Skeletal muscle cell (primary cell): ENCODE measurements around the gene SRP9.

Experiments
- DNase-seq: peaks from one replicate; pipeline ENCODE4 v3.0.0-alpha.2; 2010; ENCODE audit warnings: low read depth
- H3K4me3 ChIP-seq: 2 replicates; pipeline ENCODE4 v1.5.1; 2011; ENCODE audit warnings: low read depth, mild to moderate bottlenecking, control low read depth, low read length, moderate library complexity

Gene SRP9, protein sequence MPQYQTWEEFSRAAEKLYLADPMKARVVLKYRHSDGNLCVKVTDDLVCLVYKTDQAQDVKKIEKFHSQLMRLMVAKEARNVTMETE

DNA sequence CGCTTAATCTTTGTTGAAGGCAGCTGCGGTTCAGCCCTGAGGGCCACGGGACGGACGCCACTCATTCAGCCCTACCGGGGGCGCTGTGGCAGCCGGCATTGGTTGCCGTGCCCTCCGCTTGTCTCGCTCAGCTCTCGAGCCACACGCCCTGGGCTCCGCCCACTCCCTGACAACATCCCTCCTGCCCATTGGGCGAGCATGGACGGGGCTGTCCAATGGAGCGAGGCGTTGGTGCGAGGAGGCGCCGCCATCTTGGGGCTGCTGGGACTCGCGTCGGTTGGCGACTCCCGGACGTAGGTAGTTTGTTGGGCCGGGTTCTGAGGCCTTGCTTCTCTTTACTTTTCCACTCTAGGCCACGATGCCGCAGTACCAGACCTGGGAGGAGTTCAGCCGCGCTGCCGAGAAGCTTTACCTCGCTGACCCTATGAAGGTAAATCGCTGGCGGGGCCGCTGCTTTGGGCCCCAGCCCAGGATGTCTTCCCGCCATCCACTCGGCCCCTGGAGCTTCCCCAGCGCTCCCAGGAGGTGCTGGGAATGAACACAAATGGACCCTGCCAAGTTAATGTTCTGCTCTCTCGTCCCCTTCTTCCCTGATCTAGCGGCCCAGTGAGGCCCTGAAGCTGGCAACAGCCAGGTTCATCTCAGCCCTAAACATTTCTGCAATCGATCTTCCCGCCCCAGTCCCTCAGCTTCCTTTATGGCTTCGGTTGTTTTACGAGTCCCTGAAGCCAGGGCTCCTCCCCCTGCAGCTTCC is at the start of gene SRP9:
Gene SRP9, plus strand, starts transcription at position 244 of the 754 bp plus-strand sequence. Its CDS starts 115 bp downstream, at position 359.
- peak; percentile 94 for DNase-seq
- peak within 1 kb of the TSS; percentile 95 for H3K4me3 ChIP-seq

DNA sequence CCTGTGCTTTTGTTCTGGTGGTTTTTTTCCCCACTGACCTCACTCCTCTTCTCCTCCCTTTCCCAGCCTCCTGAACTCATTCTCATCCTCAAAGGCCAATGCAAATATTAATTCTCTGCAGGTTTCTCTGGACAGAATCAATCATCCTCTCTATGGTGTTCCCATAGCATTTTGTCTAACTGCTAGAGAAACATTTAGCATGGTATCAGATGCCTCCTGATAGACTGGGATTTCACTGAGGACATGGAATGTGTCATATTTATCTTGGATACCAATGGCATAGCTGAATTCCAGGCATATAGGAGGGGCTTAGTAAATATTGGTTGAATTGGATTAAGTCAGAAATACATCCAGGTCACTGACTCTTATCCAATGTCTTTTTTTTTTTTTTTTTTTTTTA is 46.1 kb upstream of the SRP9 start:
- H3K4me3 ChIP-seq: no peak overlapping the region
- DNase-seq: no peak

DNA sequence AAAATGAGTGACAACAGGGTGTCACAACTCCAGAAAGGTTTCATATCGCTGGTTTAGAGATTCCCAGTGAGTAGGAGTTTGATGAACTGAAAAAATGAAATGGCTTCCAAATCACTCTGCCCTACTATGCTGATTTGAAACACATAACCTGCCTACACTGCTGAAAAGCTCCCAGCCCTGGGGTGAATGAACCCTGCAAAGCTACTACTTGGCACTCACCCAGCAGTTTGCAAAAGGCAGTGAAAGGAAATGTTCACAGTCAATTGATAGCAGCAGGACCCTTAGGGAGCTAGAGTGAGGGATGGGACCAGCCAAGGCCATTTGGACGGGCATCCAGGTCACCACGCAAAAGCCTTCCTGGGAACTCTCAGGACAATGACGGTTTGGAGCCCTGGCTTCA is 44.4 kb upstream of the SRP9 start:
- no peak overlapping the region for H3K4me3 ChIP-seq
- DNase-seq: no peak

DNA sequence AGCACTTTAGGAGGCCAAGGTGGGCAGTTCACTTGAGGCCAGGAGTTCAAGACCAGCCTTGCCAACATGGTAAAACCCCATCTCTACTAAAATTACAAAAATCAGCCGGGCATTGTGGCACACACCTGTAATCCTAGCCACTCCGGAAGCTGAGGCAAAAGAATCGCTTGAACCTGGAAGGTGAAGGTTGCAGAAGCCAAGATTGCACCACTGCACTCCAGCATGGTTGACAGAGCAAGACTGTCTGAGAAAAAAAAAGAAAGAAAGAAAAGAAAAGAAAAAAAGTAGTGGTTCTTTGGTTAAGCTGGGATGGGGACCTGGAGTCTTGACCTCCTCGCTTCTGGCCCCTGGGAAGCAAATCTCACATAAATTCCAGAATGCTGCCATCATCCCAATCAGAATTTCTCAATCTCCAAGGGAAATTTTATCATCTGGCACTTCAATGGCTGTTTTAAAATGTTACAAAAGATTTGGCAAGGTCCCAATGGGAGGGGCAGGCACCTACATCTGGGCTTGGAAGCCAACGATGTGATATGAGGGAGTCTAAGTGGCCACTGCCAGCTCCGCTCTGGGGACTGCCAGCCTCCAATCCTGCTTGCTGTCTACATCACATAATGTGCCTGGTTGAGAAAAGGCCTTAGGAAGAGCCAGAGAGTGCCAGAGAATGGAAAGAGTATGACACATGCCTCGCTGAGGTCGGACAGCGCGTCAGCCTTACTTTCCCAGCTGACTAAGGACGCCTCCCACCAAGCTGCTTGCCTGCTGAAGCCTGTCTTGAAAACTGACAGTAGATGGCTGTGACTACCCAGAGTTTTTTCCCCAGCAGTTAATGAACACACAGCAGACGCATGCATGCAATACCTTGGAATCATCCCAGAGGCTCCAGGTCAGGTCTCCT is 42.1 kb upstream of the SRP9 start:
- no peak overlapping the region for H3K4me3 ChIP-seq
- DNase-seq: peak; percentile 97

DNA sequence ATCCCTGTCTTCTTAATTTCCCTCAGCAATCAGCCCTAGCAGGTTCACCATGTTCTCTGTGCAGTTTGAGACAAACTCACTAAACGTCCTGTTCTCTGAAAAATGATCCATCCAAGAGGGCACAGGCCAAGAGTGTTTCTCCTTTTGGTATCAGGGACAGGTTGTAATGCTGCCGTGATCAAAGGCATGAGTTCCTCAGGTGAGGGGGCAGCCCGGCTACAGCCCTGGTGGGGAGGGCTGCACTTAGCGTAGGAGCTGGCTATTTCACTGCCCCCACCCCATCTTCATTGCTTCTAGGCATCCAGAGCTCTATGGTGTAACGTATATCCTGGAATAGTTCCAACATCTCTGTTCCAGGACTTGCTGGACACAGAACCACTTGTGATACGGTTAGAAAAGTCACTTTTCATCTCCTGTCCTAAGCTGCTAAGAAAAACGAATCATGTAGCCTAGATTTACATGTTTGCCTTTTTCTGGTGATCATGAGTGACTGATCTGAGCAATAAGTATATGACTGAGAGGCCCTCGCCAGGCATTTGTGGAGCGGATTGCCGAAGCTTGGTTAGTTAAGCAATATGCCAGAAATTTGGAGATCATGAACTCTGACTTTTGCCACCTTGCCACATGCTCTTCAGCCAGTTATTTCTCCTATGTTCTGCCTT is 41.1 kb upstream of the SRP9 start:
- no peak overlapping the region for H3K4me3 ChIP-seq
- DNase-seq: no peak

DNA sequence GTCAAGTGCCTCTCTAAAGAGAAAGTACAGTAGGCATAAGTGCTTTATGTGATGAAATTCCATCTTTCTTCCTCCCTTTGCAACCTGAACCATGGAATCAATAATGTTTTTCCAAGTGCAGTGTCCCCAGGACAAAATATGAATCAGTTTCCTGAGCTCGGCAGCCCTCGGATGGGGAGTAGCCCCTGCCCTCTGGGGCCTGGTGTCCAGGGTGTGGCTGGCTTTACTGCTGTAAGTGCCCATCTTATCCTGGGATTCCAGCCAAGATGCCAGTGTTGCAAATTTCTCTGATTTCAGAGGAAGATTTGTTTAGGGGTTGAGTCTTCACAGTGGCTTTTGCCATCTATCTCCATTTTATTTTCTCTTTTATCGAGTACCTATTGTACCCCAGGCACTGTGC is 40.5 kb upstream of the SRP9 start:
- no peak overlapping the region for H3K4me3 ChIP-seq
- no peak for DNase-seq

DNA sequence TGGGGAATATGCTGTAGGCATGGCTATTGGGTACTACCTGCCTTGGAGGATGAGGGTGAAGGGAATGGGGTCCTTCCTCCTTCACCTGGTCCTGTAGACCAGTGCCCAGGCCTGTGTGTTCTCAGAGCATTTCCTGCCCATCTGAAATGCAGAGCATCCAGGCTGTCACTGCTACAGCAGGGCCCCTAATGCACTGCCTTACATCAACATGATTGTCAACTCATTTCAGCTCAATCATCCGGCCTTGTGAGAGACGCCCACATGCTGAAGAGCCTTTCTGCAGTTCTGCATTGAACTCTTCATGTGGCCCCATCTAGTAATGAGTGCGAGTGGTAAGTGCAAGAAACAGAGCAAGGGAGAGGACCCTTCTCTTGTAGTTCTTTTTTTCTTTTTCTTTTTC is 39.8 kb upstream of the SRP9 start:
- H3K4me3 ChIP-seq: no peak overlapping the region
- DNase-seq: no peak

DNA sequence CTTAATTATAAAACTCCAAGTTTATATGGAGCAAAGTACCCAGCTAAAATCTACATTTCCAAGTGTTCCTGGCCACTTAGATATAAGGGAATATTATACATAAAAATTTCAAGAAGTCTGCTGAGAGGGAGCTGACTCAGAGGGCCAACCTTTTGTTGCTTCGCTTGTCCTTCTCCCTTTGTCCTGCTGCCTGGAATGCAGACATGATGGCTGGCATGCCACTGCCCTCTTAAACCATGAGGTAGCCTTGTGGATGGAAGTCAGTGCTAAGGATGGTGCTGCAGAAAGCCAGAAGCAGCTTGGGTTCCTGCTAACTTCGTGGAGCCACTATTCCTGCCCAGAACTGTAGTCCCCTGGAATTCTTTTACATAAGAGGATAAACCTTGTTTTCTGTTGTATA is 38.9 kb upstream of the SRP9 start:
- no peak overlapping the region for H3K4me3 ChIP-seq
- DNase-seq: no peak

DNA sequence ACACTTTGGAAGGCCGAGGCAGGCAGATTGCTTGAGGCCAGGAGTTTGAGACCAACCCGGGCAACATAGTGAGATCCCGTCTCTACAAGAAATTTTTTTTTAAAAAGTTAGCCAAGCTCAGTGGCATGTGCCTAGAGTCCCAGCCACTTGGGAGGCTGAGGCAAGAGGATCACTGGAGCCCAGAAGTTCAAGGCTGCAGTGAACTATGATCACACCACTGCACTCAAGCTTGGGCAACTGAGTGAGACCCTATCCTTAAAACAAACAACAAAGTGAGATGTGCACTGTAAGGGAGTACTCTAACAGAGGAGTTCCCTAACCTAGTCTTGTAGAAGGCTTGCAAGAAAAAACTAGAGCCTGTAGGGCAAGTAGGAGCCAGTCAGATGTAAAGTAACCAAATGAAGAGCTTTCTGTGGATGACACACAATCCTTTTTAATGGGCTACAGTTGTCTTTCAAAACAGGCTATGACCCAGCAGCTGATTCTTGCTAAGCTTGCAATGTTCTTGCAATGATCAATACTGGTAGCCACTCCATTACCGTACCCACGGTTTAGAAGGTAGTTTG is 38.0 kb upstream of the SRP9 start:
- H3K4me3 ChIP-seq: no peak overlapping the region
- no peak for DNase-seq

DNA sequence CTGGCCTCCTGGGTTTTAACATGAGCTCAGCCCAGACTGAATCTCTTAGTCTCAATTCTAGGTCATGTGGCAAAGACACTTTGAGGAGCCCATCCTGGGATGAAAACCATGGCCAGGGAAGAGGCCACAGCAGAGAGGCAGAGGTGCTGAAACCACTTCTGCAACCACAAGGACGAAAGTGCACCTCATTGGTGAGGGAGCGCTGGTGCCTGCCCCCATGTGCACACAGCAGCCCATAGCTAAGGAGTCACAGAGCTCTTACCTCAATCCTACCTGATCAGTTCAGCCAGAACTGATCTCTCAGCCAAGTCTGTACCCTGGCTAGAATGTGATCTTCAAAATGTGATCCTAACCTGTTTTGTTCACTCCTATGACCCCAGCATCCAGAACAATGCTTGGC is 32.9 kb upstream of the SRP9 start:
- H3K4me3 ChIP-seq: no peak overlapping the region
- DNase-seq: no peak

DNA sequence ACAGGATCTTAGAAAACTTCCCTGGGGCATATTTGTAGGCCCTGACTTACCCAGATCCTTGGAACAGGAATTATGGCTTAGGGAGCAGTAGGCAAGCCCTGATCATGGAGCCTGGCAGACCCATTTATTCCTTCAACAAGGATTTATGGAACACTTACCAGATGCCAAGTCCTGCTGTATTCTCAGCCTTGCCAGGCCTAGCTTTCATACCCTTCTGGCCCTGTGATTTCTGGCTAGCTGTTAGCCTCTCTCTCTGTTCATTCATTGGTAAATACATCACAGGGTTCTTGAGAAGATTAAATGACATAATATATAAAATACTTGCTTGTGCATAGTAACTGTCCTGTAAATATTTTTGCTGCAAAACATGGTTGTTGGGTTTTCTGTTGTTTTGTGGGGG is 32.4 kb upstream of the SRP9 start:
- DNase-seq: no peak
- no peak overlapping the region for H3K4me3 ChIP-seq

DNA sequence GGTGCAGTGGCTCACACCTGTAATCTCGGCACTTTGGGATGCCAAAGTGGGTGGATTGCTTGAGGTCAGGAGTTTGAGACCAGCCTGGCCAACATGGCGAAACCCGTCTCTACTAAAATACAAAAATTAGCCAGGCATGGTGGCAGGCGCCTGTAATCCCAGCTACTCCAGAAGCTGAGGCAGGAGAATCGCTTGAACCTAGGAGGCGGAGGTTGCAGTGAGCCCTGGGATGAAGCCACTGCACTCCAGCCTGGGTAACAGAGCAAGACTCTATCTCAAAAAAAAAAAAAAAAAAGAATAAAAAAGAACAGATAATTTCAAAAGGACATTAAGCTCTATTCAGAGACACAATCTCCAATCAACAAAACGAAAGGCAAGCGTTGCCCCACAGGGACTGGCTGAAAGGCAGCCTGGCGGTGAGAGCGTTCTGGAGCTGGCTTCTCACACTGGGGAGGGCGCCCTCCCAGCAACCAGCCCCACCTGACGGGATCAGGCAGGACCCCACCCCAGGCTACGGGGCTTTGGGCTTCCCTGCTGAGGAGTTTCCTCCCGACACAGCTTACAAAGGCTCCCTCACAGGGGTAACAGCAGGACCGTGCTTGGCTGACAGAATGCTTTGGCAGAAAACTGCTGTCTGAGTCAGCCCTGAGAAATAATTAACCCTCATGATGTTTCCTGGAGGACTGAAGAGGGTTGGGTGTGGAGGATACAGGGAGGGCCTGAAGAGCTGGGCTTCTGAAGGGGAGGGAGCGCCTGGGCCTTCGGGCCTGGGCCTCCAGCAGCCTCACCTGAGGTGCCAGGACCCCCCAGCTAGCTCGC is 31.1 kb upstream of the SRP9 start:
- peak overlapping the region; percentile 44 for H3K4me3 ChIP-seq
- DNase-seq: peak; percentile 66

DNA sequence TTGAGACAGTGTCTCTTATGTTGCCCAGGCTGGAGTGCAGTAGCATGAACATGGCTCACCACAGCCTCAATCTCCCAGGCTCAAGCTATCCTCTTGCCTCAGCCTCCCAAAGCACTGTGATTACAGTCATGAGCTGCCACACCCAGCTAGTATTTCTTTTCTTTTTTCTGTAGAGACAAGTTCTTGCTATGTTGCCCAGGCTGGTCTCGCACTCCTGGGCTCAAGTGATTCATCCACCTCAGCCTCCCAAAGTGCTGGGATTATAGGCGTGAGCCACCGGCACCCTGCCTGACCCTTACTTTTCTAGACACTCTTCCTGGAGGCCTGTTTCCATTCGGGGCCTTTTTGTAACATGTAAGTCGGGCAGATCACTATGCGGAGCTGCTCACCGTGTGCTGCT is 30.1 kb upstream of the SRP9 start:
- no peak for DNase-seq
- no peak overlapping the region for H3K4me3 ChIP-seq

DNA sequence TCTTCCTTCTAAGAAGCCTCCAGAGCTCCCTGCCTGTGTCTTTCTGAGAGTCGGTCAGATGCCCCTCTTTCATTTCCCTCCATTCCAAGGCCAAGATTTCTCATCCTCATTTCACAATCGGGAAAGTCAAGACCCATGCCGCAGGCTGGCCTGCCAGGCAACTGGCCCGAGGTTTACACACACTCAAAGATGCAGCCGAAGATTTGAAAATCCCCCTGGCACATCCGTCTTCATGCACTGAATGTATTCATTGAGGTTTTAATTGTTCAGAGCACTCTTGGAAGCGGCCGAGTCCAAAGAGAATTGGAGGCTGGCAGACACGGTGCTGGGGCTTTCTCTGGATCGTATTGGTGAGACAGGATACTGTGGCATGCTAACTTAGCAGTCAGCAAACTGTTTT is 29.1 kb upstream of the SRP9 start:
- no peak for DNase-seq
- no peak overlapping the region for H3K4me3 ChIP-seq

DNA sequence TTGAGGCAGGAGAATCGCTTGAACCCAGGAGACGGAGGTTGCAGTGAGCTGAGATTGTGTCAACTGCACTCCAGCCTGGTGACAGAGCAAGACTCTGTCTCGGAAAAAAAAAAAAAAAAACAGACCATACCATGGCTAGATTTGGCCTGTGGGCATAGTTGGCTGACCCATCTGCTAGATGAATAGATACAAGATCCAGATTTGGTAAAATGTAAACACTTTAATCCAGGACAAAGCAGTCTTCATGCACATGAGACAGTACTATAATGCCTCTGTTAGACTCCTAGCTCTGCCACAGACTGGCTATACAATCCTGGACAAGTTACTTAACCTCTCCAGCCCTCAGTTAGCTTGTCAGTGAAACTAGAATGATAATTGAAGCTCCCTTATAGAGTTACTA is 27.9 kb upstream of the SRP9 start:
- H3K4me3 ChIP-seq: no peak overlapping the region
- no peak for DNase-seq

DNA sequence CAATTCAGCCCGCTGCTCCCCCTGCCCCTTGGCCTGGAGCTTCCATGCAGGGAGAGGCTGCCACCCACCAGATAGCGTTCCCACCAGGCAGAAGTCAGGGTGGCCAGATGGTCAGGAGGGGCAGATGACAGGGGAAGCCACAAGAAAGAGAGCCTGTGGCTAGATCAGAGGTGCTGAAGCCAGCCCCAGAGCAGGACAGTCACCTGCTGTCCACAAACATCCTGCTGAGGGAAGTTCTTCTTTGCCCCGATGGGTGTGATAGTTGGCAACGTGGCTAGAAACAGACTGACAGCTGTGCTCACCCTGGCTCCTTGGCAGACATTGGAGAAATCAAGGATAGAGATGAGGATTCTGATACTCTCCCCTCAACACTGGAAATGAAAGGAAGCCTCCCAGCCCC is 27.2 kb upstream of the SRP9 start:
- DNase-seq: no peak

DNA sequence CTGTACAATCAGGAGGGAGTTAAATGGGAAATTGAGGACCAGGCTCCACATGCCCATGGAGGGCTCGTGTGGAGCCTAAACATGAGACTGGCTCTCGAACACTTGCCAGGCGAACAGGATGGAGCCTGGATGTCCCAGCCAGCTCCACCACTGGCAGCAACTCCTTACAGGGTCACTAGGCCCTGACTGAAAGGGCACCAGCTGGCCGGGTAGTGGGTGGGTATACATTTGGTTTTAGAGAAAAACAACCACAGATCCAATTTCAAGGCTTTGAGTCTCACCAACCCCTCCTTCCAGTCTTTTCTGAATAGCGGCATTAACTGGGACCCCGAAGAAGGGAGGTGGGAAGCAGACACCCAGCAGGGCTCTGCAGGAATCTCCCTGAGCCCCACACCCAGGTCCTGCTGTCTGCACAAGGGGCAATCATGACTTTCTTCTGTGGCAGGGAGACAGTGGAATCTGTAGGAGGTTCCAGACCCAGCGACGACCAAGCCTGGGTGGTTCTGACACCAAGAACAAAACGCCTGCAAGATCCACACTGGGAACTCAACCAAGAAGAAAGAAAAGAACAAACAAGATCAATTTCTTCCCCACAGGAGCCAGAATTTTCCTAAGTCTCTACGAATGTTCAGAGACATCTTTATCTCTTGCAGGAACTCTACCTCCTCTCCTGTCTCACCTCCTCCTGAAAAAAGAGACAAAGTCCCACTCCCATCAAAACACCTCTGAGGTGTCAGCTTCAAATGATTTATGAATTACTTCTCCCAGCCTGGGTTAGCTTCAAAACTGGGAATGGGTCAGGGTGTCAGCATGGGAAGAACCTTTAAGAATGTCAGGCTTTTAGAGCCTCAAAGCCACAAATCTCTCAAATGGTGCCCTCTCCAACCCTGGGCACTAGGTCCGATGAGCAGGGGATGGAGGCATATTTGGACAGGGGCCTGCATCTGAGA is 26.5 kb upstream of the SRP9 start:
- H3K4me3 ChIP-seq: no peak overlapping the region
- DNase-seq: no peak

More for the DNA sequence above, 27.2 kb upstream of the SRP9 start:
- H3K4me3 ChIP-seq: no peak overlapping the region

DNA sequence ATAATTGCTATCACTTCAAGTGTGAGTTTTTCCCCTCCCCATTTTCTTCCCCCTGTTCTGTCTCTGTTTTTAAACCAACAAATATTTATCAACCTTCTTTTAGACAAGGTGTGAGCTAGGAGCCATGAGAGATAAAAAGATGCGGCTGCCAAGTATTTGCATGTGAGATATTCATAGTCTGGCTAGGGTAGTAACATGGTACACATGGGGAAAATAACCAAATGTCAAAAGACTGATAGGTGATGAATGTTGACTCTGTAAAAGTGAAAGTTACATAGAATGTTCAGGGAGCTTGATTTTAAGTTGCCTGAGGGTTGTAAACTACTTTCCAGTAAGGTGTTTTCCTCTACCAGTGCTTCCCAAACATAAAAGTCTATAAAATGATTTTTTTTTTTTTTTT is 25.4 kb upstream of the SRP9 start:
- no peak overlapping the region for H3K4me3 ChIP-seq
- no peak for DNase-seq
